HepG2 (cell line): ENCODE measurements around the gene SAMD8. TPM values are rescaled to one million over a fixed set of nuclear protein-coding genes. Genes with fewer than 3 reads are reported as not detected.

Source experiments
- BRD4 ChIP-seq: sonication (generic); formaldehyde crosslinking; IDR thresholded peaks from 2 replicates; pipeline ENCODE4 v1.4.0; 2020; ENCODE audit warnings: missing genetic modification reagents
- ERF ChIP-seq: IDR thresholded peaks from 2 replicates; pipeline ENCODE4 v1.6.1; 2018; ENCODE audit warnings: missing biosample characterization, missing genetic modification reagents
- HOXA9 ChIP-seq: sonication (generic); formaldehyde crosslinking; IDR thresholded peaks from 2 replicates; pipeline ENCODE4 v1.8.1; 2022; ENCODE audit warnings: missing genetic modification reagents, mild to moderate bottlenecking, moderate library complexity, borderline replicate concordance
- NCOA2 ChIP-seq: sonication (generic); formaldehyde crosslinking; IDR thresholded peaks from 2 replicates; pipeline ENCODE4 v1.8.0; 2022; ENCODE audit warnings: inconsistent platforms
- RFXANK ChIP-seq: IDR thresholded peaks from 2 replicates; pipeline ENCODE4 v1.6.1; 2016
- TARDBP ChIP-seq: sonication (generic); formaldehyde crosslinking; IDR thresholded peaks from 2 replicates; pipeline ENCODE4 v1.8.0; 2022; ENCODE audit warnings: mild to moderate bottlenecking, missing genetic modification reagents
- ZNF292 ChIP-seq: sonication (generic); formaldehyde crosslinking; IDR thresholded peaks from 2 replicates; pipeline ENCODE4 v1.8.1; 2022; ENCODE audit warnings: mild to moderate bottlenecking, low read depth, missing genetic modification reagents, borderline replicate concordance
- ZNF34 ChIP-seq: sonication (generic); formaldehyde crosslinking; IDR thresholded peaks from 2 replicates; pipeline ENCODE4 v1.4.0; 2020; ENCODE audit warnings: mild to moderate bottlenecking, missing genetic modification reagents, borderline replicate concordance
- ZNF451 ChIP-seq: sonication (generic); formaldehyde crosslinking; IDR thresholded peaks from 2 replicates; pipeline ENCODE4 v1.5.0; 2020; ENCODE audit warnings: mild to moderate bottlenecking, missing genetic modification reagents
- ZNF510 ChIP-seq: sonication (generic); formaldehyde crosslinking; IDR thresholded peaks from 2 replicates; pipeline ENCODE4 v1.4.0; 2020; ENCODE audit warnings: low read depth, mild to moderate bottlenecking, missing genetic modification reagents
- ZNF7 ChIP-seq: IDR thresholded peaks from 2 replicates; pipeline ENCODE4 v1.6.1; 2016; ENCODE audit warnings: missing biosample characterization, missing genetic modification reagents
- polyA plus RNA-seq, 8 experiments: library from polyadenylated mRNA; depleted of rRNA in 3 of 8; stranded (reverse) in 7 of 8; unstranded in 1 of 8; fragments of >200 nt; fragmentation: Illumina TruSeq in 4 of 8; extraction: Trizol in 4 of 8; gene quantifications; 2 replicates each; pipeline versions ENCODE4 v1.2.1 to v1.2.3, GENCODE V29; 2011 to 2016; ENCODE audit warnings: low read depth in 4 of 8, missing spikeins in 1 of 8, mixed read lengths in 1 of 8; ENCODE audit not compliant: insufficient read depth in 1 of 8
- total RNA-seq, 5 experiments: library from RNA; depleted of rRNA; stranded (reverse); fragments of >200 nt; fragmentation: Illumina TruSeq; extraction: Trizol; gene quantifications; 2 replicates each; pipeline ENCODE4 v1.2.3, GENCODE V29; 2016; ENCODE audit warnings: low read depth in 1 of 5
- TF ChIP-seq, protein P1 (sequence below): sonication (generic); formaldehyde crosslinking; IDR thresholded peaks from 2 replicates; pipeline ENCODE4 v1.4.0; 2020; ENCODE audit warnings: missing genetic modification reagents
- TF ChIP-seq, protein P2 (sequence below): sonication (generic); formaldehyde crosslinking; IDR thresholded peaks from 2 replicates; pipeline ENCODE4 v1.4.0; 2020; ENCODE audit warnings: missing genetic modification reagents
- TF ChIP-seq, protein P3 (sequence below): sonication (generic); formaldehyde crosslinking; IDR thresholded peaks from 2 replicates; pipeline ENCODE4 v1.8.0; 2022; ENCODE audit warnings: mild to moderate bottlenecking, missing genetic modification reagents, moderate library complexity
- TF ChIP-seq, protein P4 (sequence below): sonication (generic); formaldehyde crosslinking; IDR thresholded peaks from 2 replicates; pipeline ENCODE4 v1.5.1; 2020; ENCODE audit warnings: mild to moderate bottlenecking, missing genetic modification reagents, borderline replicate concordance
- TF ChIP-seq, protein P5 (sequence below): fragments of 450-650 bp; IDR thresholded peaks from 2 replicates; pipeline ENCODE4 v1.6.1; 2016

SAMD8 gene
- total and polyA plus RNA-seq, 2 of the 13 experiments (the other 11 are each of a cell fraction or from before 2014, with no cell fraction given) = 10.4 to 13.2 TPM

DNA sequence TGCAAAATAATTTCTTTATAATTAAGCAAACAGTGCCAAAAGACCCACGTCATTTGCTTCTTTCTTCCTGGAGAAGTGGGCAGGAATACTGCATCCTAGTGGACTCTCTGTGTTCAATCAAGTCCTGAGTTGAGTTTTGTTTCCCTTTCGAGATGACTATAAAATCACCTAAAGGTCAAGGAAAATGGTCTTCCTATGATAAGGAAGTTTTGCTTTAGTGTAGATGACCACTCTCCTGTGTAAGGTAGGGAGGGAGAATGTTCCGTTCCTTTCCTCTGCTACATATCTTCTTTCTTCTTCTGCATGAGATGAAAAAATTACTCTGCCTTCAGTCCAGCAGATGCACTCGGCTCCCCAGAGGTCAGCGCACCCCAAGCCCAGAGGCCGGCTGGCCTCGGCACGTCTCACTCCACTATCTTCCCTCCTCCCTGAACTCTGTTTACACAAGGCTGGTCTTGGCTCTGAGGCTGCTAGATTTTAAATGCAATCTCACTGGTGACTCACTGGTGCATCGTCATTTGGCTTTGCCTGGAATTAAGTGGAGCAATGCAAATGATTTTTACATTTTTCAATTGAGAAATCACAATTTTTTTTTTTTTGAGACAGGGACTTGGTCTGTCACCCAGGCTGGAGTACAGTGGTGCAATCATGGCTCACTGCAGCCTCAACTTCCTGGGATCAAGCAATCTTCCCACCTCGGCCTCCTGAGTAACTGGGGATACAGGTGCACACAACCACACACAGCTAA is 80.5 kb downstream of the SAMD8 start (continued):
- TF ChIP-seq, protein P1, sequence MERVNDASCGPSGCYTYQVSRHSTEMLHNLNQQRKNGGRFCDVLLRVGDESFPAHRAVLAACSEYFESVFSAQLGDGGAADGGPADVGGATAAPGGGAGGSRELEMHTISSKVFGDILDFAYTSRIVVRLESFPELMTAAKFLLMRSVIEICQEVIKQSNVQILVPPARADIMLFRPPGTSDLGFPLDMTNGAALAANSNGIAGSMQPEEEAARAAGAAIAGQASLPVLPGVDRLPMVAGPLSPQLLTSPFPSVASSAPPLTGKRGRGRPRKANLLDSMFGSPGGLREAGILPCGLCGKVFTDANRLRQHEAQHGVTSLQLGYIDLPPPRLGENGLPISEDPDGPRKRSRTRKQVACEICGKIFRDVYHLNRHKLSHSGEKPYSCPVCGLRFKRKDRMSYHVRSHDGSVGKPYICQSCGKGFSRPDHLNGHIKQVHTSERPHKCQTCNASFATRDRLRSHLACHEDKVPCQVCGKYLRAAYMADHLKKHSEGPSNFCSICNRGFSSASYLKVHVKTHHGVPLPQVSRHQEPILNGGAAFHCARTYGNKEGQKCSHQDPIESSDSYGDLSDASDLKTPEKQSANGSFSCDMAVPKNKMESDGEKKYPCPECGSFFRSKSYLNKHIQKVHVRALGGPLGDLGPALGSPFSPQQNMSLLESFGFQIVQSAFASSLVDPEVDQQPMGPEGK = peak; percentile 29; the same call in 1 of the 2 replicates
- TF ChIP-seq, protein P2, sequence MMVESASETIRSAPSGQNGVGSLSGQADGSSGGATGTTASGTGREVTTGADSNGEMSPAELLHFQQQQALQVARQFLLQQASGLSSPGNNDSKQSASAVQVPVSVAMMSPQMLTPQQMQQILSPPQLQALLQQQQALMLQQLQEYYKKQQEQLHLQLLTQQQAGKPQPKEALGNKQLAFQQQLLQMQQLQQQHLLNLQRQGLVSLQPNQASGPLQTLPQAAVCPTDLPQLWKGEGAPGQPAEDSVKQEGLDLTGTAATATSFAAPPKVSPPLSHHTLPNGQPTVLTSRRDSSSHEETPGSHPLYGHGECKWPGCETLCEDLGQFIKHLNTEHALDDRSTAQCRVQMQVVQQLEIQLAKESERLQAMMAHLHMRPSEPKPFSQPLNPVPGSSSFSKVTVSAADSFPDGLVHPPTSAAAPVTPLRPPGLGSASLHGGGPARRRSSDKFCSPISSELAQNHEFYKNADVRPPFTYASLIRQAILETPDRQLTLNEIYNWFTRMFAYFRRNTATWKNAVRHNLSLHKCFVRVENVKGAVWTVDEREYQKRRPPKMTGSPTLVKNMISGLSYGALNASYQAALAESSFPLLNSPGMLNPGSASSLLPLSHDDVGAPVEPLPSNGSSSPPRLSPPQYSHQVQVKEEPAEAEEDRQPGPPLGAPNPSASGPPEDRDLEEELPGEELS (CRISPR knock-in tag) = peak; percentile 46; the same call in 1 of the 2 replicates
- TF ChIP-seq ERF = 0 out of 2 replicates have a peak, but pooled peaks have one; percentile 51
- no peak for TF ChIP-seq ZNF510 (CRISPR knock-in tag)
- no peak for TF ChIP-seq ZNF451 (CRISPR knock-in tag)
- TF ChIP-seq, protein P3, sequence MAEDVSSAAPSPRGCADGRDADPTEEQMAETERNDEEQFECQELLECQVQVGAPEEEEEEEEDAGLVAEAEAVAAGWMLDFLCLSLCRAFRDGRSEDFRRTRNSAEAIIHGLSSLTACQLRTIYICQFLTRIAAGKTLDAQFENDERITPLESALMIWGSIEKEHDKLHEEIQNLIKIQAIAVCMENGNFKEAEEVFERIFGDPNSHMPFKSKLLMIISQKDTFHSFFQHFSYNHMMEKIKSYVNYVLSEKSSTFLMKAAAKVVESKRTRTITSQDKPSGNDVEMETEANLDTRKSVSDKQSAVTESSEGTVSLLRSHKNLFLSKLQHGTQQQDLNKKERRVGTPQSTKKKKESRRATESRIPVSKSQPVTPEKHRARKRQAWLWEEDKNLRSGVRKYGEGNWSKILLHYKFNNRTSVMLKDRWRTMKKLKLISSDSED (CRISPR knock-in tag) = no peak
- TF ChIP-seq NCOA2 (CRISPR knock-in tag) = peak; percentile 36
- peak; percentile 75; the same call in 1 of the 2 replicates for TF ChIP-seq ZNF292 (CRISPR knock-in tag)
- TF ChIP-seq BRD4 (CRISPR knock-in tag) = no peak
- TF ChIP-seq ZNF34 (CRISPR knock-in tag) = no peak
- no peak for TF ChIP-seq RFXANK
- TF ChIP-seq ZNF7 (CRISPR knock-in tag) = no peak
- TF ChIP-seq, protein P4, sequence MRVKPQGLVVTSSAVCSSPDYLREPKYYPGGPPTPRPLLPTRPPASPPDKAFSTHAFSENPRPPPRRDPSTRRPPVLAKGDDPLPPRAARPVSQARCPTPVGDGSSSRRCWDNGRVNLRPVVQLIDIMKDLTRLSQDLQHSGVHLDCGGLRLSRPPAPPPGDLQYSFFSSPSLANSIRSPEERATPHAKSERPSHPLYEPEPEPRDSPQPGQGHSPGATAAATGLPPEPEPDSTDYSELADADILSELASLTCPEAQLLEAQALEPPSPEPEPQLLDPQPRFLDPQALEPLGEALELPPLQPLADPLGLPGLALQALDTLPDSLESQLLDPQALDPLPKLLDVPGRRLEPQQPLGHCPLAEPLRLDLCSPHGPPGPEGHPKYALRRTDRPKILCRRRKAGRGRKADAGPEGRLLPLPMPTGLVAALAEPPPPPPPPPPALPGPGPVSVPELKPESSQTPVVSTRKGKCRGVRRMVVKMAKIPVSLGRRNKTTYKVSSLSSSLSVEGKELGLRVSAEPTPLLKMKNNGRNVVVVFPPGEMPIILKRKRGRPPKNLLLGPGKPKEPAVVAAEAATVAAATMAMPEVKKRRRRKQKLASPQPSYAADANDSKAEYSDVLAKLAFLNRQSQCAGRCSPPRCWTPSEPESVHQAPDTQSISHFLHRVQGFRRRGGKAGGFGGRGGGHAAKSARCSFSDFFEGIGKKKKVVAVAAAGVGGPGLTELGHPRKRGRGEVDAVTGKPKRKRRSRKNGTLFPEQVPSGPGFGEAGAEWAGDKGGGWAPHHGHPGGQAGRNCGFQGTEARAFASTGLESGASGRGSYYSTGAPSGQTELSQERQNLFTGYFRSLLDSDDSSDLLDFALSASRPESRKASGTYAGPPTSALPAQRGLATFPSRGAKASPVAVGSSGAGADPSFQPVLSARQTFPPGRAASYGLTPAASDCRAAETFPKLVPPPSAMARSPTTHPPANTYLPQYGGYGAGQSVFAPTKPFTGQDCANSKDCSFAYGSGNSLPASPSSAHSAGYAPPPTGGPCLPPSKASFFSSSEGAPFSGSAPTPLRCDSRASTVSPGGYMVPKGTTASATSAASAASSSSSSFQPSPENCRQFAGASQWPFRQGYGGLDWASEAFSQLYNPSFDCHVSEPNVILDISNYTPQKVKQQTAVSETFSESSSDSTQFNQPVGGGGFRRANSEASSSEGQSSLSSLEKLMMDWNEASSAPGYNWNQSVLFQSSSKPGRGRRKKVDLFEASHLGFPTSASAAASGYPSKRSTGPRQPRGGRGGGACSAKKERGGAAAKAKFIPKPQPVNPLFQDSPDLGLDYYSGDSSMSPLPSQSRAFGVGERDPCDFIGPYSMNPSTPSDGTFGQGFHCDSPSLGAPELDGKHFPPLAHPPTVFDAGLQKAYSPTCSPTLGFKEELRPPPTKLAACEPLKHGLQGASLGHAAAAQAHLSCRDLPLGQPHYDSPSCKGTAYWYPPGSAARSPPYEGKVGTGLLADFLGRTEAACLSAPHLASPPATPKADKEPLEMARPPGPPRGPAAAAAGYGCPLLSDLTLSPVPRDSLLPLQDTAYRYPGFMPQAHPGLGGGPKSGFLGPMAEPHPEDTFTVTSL (CRISPR knock-in tag) = peak; percentile 60; the same call in 1 of the 2 replicates
- 0 out of 2 replicates have a peak, but pooled peaks have one; percentile 41 for TF ChIP-seq TARDBP (CRISPR knock-in tag)
- TF ChIP-seq HOXA9 (CRISPR knock-in tag) = no peak
- TF ChIP-seq, protein P5, sequence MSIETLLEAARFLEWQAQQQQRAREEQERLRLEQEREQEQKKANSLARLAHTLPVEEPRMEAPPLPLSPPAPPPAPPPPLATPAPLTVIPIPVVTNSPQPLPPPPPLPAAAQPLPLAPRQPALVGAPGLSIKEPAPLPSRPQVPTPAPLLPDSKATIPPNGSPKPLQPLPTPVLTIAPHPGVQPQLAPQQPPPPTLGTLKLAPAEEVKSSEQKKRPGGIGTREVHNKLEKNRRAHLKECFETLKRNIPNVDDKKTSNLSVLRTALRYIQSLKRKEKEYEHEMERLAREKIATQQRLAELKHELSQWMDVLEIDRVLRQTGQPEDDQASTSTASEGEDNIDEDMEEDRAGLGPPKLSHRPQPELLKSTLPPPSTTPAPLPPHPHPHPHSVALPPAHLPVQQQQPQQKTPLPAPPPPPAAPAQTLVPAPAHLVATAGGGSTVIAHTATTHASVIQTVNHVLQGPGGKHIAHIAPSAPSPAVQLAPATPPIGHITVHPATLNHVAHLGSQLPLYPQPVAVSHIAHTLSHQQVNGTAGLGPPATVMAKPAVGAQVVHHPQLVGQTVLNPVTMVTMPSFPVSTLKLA = no peak
